ENCODE results near the gene WDR46.
A peak's percentile ranks its signal among the peaks of the same experiment; 100 is the strongest.

Gene WDR46

DNA sequence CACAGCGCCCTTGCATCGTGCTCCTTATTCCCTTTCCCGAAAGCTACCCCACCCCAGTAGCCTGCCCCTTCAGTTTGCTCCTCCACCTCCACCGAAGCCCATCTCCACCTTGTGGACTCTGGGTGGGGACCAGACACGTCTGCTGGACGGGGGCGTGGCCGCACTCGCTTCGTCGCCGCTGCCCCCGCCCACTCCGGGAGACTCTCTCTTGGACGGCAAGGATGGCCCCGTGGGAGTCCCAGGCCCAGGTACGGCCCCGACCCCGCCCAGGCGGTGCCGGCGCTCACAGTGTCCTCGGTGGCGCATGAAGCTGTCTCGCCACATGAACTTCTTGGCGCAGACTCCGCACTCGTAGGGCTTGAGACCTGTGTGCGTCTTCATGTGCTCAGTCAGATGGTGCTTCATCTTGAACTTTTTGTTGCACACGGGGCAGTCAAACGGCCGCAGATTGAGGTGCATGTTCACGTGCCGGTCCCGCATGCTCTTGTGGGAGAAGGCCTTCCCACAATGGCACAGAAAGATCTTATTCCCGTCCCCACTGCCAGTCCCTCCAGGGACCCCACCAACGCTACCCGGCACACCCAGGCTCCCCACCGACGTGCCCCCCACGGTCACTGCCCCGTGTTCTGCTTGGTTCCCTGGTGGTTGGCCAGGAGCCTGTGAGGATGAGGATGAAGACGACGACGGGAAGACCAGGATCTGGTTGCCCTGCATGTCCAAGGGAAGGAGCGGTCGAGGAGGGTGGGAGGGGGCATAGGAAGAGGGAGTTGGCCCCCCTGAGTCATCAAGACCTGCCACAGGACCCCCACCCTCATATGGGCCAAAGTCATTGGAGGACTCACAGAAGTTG lies 26.1 kb upstream of the WDR46 start:
- Histone ChIP-seq H3K27me3 (ENCODE audit: insufficient read depth, poor library complexity, severe bottlenecking) (no peaks in the 10 kb centered on the region), H3K27ac (replicated peaks) (peak overlapping the region; percentile 98), H3K4me3 (replicated peaks; ENCODE audit: insufficient read depth, low read length) (no peak overlapping the region)
- no peak for DNase-seq (ENCODE audit: low read depth in 1 of 2, low spot score in 1 of 2)
- TF ChIP-seq, protein P1, sequence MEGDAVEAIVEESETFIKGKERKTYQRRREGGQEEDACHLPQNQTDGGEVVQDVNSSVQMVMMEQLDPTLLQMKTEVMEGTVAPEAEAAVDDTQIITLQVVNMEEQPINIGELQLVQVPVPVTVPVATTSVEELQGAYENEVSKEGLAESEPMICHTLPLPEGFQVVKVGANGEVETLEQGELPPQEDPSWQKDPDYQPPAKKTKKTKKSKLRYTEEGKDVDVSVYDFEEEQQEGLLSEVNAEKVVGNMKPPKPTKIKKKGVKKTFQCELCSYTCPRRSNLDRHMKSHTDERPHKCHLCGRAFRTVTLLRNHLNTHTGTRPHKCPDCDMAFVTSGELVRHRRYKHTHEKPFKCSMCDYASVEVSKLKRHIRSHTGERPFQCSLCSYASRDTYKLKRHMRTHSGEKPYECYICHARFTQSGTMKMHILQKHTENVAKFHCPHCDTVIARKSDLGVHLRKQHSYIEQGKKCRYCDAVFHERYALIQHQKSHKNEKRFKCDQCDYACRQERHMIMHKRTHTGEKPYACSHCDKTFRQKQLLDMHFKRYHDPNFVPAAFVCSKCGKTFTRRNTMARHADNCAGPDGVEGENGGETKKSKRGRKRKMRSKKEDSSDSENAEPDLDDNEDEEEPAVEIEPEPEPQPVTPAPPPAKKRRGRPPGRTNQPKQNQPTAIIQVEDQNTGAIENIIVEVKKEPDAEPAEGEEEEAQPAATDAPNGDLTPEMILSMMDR (IDR thresholded peaks at IDR 0.05; ENCODE audit: insufficient read depth, low read length): no peak
- TF ChIP-seq, protein P2, sequence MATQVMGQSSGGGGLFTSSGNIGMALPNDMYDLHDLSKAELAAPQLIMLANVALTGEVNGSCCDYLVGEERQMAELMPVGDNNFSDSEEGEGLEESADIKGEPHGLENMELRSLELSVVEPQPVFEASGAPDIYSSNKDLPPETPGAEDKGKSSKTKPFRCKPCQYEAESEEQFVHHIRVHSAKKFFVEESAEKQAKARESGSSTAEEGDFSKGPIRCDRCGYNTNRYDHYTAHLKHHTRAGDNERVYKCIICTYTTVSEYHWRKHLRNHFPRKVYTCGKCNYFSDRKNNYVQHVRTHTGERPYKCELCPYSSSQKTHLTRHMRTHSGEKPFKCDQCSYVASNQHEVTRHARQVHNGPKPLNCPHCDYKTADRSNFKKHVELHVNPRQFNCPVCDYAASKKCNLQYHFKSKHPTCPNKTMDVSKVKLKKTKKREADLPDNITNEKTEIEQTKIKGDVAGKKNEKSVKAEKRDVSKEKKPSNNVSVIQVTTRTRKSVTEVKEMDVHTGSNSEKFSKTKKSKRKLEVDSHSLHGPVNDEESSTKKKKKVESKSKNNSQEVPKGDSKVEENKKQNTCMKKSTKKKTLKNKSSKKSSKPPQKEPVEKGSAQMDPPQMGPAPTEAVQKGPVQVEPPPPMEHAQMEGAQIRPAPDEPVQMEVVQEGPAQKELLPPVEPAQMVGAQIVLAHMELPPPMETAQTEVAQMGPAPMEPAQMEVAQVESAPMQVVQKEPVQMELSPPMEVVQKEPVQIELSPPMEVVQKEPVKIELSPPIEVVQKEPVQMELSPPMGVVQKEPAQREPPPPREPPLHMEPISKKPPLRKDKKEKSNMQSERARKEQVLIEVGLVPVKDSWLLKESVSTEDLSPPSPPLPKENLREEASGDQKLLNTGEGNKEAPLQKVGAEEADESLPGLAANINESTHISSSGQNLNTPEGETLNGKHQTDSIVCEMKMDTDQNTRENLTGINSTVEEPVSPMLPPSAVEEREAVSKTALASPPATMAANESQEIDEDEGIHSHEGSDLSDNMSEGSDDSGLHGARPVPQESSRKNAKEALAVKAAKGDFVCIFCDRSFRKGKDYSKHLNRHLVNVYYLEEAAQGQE (IDR thresholded peaks at IDR 0.05; ENCODE audit: insufficient replicate concordance, low read depth): no peak
- TF ChIP-seq SPI1 (IDR thresholded peaks at IDR 0.05; ENCODE audit: borderline replicate concordance, low read depth) (no peak), GABPA (IDR thresholded peaks at IDR 0.05; ENCODE audit: low read depth) (no peak), POLR2AphosphoS5 (IDR thresholded peaks at IDR 0.05; ENCODE audit: low read depth) (no peak)

DNA sequence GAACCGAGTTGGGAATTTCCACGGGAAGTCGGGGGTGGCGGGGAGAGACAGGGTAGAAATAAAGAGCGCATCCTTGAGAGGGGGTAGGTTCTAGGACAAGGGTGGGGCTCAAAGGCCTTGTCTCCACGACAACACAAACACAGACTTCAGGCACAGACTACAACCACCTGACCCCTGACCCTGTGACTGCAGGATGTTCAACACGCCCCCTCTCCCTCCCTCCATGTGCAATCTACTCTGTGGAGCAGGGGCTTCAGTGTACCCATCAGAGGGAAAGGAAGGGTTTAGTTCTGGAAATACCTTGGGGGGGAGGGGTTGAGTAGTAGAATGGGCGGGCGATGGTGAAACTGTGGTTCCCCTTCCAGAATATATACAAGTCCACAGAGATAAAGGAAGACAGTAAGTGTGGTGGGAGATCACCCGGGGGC lies 25.5 kb upstream of the WDR46 start:
- Histone ChIP-seq H3K27ac (replicated peaks) (peak overlapping the region; percentile 98), H3K4me3 (replicated peaks; ENCODE audit: insufficient read depth, low read length) (peak overlapping the region; percentile 66), H3K27me3 (ENCODE audit: insufficient read depth, poor library complexity, severe bottlenecking) (no peaks in the 10 kb centered on the region)
- TF ChIP-seq, protein P1 (IDR thresholded peaks at IDR 0.05; ENCODE audit: insufficient read depth, low read length): no peak
- TF ChIP-seq, protein P2 (IDR thresholded peaks at IDR 0.05; ENCODE audit: insufficient replicate concordance, low read depth): no peak
- no peak for TF ChIP-seq POLR2AphosphoS5 (IDR thresholded peaks at IDR 0.05; ENCODE audit: low read depth)
- TF ChIP-seq SPI1 (IDR thresholded peaks at IDR 0.05; ENCODE audit: borderline replicate concordance, low read depth): no peak
- no peak for TF ChIP-seq GABPA (IDR thresholded peaks at IDR 0.05; ENCODE audit: low read depth)
- peak in 1 of 2 experiments; percentile 68 for DNase-seq (ENCODE audit: low read depth in 1 of 2, low spot score in 1 of 2)

DNA sequence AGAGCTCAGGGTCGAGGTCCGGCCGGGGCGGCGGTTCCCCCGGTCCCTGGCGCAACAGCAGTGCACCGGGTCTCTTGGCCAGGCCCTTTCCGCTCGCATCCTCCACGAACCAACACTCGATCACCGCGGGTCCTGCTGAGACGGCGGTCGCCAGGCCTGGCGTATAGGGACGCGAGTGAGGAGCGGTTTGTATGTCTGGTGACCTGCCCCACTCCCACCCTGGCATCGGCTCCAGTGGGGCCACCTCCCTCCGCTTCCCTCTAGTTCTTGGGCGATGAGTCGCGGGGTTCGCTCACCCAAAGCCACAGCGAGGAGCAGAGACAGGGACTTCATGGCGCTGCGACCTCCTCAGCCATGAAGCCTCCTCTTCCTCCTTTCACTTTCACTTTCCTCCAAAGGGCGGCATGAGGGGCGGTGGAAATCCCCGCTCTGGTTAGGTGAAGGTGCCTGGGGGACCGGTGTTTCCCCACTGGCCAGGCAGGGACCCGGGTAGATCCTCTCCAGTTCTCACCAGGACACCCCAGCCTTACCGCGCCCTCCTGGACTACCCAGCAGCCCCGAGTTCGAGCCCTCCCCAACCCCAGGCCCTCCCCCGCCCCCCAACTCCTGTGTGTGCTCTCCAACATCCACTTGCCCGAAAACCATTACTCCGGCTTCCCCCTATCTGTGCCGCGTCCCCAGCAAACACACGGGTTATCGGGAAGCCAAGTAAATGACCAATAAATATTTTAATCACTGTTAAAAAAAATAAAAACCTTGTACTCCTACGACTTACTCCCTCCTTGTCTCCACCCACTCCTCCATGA lies 24.9 kb upstream of the WDR46 start, which contains the start of gene TAPBP:
Gene TAPBP (minus strand): TSS at position 370 of the 806 bp plus-strand sequence. CDS start 37 bp downstream, at position 333.
- H3K27ac ChIP-seq (replicated peaks): peak within 1 kb of the TSS; percentile 98
- DNase-seq (ENCODE audit: low read depth in 1 of 2, low spot score in 1 of 2): peak in 1 of 2 experiments; percentile 63

More for the DNA sequence above, 24.9 kb upstream of the WDR46 start, which contains the start of gene TAPBP:
- Histone ChIP-seq H3K4me3 (replicated peaks; ENCODE audit: insufficient read depth, low read length) (peak within 1 kb of the TSS; percentile 66), H3K27me3 (ENCODE audit: insufficient read depth, poor library complexity, severe bottlenecking) (no peaks in the 10 kb centered on the region)
- TF ChIP-seq SPI1 (IDR thresholded peaks at IDR 0.05; ENCODE audit: borderline replicate concordance, low read depth) (peak; percentile 51; the same call in 1 of the 2 replicates), GABPA (IDR thresholded peaks at IDR 0.05; ENCODE audit: low read depth) (no peak), POLR2AphosphoS5 (IDR thresholded peaks at IDR 0.05; ENCODE audit: low read depth) (peak; percentile 67; the same call in 1 of the 2 replicates)
- TF ChIP-seq, protein P2 (IDR thresholded peaks at IDR 0.05; ENCODE audit: insufficient replicate concordance, low read depth): peak; percentile 46
- TF ChIP-seq, protein P1 (IDR thresholded peaks at IDR 0.05; ENCODE audit: insufficient read depth, low read length): no peak

Data from HL-60 (cell line).